GM12874 (cell line): ENCODE results near the gene CTCF.

Experiments used
- CTCF ChIP-seq: IDR thresholded peaks from 2 replicates; pipeline ENCODE4 v1.5.1; 2011; ENCODE audit warnings: low read depth, mild to moderate bottlenecking, control low read depth, low read length, moderate library complexity; ENCODE audit not compliant: insufficient read depth

CTCF gene

GRCh38 chr16:67543582-67543981, 18.7 kb upstream of the CTCF start:
- no peak for TF ChIP-seq CTCF

DNA sequence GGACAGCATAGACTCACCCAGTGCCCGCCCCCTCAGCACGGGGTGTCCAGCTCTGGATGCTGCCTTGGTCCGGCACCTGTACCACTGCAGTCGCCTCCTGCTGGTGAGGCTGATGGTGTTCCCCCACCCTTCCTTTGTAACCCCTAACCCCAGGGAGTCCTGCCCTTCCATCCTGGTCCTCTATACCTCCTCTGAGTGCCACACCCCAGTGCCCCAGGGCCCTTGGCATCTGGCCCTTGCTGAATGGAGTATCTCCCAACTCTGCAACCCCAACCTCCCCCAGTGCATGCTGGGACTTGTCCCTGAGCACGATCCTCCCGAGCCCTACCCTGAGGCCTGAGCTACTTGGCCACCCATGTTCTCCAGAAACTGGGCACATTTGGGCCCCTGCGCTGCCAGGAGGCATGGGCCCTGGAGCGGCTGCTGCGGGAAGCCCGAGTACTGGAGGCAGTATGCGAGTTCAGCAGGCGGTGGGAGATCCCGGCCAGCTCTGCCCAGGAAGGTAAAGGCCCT, 17.9 kb upstream of the CTCF start:
- peak; percentile 31 for TF ChIP-seq CTCF

- no peak for TF ChIP-seq CTCF
Observed at GRCh38 chr16:67544844-67545664, 17.3 kb upstream of the CTCF start.

- no peak for TF ChIP-seq CTCF
Observed at GRCh38 chr16:67545665-67546024, 16.7 kb upstream of the CTCF start.

DNA sequence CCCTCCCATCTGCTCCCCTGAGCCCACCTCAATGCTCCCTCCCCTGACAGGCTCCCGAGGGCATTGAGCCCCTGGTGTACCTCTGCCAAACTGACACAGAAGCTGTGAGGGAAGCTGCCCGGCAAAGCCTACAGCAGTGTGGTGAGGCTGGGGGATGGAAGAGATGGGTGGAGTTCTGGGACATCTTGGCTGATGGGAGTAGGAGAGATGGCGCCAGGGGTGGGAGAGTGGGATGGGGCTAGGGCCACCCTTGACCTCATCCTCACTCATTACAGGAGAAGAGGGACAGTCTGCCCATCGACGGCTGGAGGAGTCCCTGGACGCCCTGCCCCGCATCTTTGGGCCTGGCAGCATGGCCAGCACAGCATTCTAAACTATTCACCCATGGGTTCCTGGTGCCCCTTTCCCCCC, 16.2 kb upstream of the CTCF start:
- no peak for TF ChIP-seq CTCF

- peak; percentile 96 for TF ChIP-seq CTCF
Observed at GRCh38 chr16:67546761-67547422, 15.4 kb upstream of the CTCF start.

- TF ChIP-seq CTCF: no peak
Observed at GRCh38 chr16:67547423-67548264, 14.7 kb upstream of the CTCF start.
